DOHH2 (cell line): ENCODE measurements around the gene SNX13.
"Not testable (repeated sequence)": the region's sequence is repeated elsewhere in the genome, so short reads cannot be mapped to it uniquely, and the experiment has no call there.

Source experiments
- H3F3A ChIP-seq: fragments of 200-600 bp; sonication (generic), shearing (Covaris generic); 2 replicates; pipeline ENCODE4 v1.6.0; 2016; ENCODE audit warnings: antibody characterized with exemption, mild to moderate bottlenecking; ENCODE audit not compliant: control insufficient read depth, insufficient read depth
- H3K27ac ChIP-seq: fragments of 200-600 bp; sonication (generic); 2 replicates; pipeline ENCODE4 v1.5.1; 2014; ENCODE audit warnings: low read depth, mild to moderate bottlenecking, low read length, moderate library complexity
- H3K27me3 ChIP-seq: fragments of 200-600 bp; sonication (generic); 2 replicates; pipeline ENCODE4 v1.6.1; 2014; ENCODE audit warnings: mild to moderate bottlenecking, low read length, mixed read lengths; ENCODE audit not compliant: control insufficient read depth
- H3K36me3 ChIP-seq: fragments of 200-600 bp; sonication (generic); 2 replicates; pipeline ENCODE4 v1.6.1; 2014; ENCODE audit warnings: mild to moderate bottlenecking, low read length, moderate library complexity, mixed read lengths; ENCODE audit not compliant: control insufficient read depth
- H3K4me1 ChIP-seq: fragments of 200-600 bp; sonication (generic); 2 replicates; pipeline ENCODE4 v1.6.1; 2014; ENCODE audit warnings: mild to moderate bottlenecking, low read length, mixed read lengths; ENCODE audit not compliant: control insufficient read depth
- H3K4me2 ChIP-seq: fragments of 200-600 bp; sonication (generic); 2 replicates; pipeline ENCODE4 v1.6.0; 2014; ENCODE audit warnings: mild to moderate bottlenecking, low read length, moderate library complexity
- H3K4me3 ChIP-seq: fragments of 200-600 bp; sonication (generic); 2 replicates; pipeline ENCODE4 v1.5.1; 2014; ENCODE audit warnings: mild to moderate bottlenecking, low read length, mixed read lengths
- H3K79me2 ChIP-seq: fragments of 200-600 bp; sonication (generic); 2 replicates; pipeline ENCODE4 v1.6.1; 2014; ENCODE audit warnings: mild to moderate bottlenecking, low read length, mixed read lengths; ENCODE audit not compliant: control insufficient read depth
- H3K9me2 ChIP-seq: fragments of 200-600 bp; sonication (generic); replicated peaks from 2 replicates; pipeline ENCODE4 v1.6.1; 2014; ENCODE audit warnings: mild to moderate bottlenecking, low read length, mixed read lengths; ENCODE audit not compliant: control insufficient read depth
- H3K9me3 ChIP-seq: fragments of 200-600 bp; sonication (generic); 2 replicates; pipeline ENCODE4 v1.6.1; 2014; ENCODE audit warnings: antibody characterized with exemption, low read length, mixed read lengths; ENCODE audit not compliant: control insufficient read depth, insufficient read depth
- H4K20me1 ChIP-seq: fragments of 200-600 bp; sonication (generic); 2 replicates; pipeline ENCODE4 v1.6.0; 2014; ENCODE audit warnings: low read depth, mild to moderate bottlenecking, antibody characterized with exemption, low read length, moderate library complexity; ENCODE audit not compliant: control insufficient read depth, insufficient read depth
- EZH2phosphoT487 ChIP-seq: fragments of 200-600 bp; sonication (generic); IDR thresholded peaks from 2 replicates; pipeline ENCODE4 v1.6.1; 2017; ENCODE audit warnings: borderline replicate concordance, mild to moderate bottlenecking, antibody characterized with exemption, low read length, moderate library complexity, mixed read lengths
- TF ChIP-seq, protein P1 (sequence below): fragments of 200-600 bp; sonication (generic); IDR thresholded peaks from one replicate; pipeline ENCODE4 v1.5.1; 2014; ENCODE audit warnings: antibody characterized with exemption, mild to moderate bottlenecking, low read depth, low read length; ENCODE audit not compliant: poor library complexity, severe bottlenecking

The SNX13 gene

DNA sequence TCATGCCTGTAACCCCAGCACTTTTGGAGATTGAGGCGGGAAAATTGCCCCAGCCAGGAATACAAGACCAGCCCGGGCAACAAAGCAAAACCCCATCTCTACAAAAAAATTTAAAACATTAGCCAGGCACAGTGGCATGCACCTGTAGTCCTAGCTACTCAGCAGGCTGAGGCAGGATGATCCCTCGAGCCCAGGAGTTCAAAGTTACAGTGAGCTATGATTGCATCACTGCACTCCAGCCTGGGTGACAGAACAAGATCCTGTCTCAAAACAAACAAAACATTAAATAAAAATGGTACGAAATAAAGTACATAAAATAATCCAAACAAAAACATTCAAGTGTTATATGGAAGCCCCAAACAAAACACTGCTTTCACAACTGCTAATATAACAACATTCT, 125.0 kb downstream of the SNX13 start:
- Histone ChIP-seq H3K79me2 (no peaks in the 10 kb centered on the region; the same call in 1 of the 2 replicates), H3K4me2 (no peak overlapping the region), H3K27ac (no peak overlapping the region), H3K4me1 (no peaks in the 10 kb centered on the region), H3K9me3 (no peaks in the 10 kb centered on the region; the same call in 1 of the 2 replicates), H3K9me2 (no peaks in the 10 kb centered on the region), H3K36me3 (peaks cover 42% of the 10 kb centered on the region), H3F3A (no peaks in the 10 kb centered on the region), H3K4me3 (no peak overlapping the region), H4K20me1 (no peaks in the 10 kb centered on the region), H3K27me3 (no peaks in the 10 kb centered on the region)
- TF ChIP-seq, protein P1, sequence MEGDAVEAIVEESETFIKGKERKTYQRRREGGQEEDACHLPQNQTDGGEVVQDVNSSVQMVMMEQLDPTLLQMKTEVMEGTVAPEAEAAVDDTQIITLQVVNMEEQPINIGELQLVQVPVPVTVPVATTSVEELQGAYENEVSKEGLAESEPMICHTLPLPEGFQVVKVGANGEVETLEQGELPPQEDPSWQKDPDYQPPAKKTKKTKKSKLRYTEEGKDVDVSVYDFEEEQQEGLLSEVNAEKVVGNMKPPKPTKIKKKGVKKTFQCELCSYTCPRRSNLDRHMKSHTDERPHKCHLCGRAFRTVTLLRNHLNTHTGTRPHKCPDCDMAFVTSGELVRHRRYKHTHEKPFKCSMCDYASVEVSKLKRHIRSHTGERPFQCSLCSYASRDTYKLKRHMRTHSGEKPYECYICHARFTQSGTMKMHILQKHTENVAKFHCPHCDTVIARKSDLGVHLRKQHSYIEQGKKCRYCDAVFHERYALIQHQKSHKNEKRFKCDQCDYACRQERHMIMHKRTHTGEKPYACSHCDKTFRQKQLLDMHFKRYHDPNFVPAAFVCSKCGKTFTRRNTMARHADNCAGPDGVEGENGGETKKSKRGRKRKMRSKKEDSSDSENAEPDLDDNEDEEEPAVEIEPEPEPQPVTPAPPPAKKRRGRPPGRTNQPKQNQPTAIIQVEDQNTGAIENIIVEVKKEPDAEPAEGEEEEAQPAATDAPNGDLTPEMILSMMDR: no peak
- no peak for TF ChIP-seq EZH2phosphoT487

DNA sequence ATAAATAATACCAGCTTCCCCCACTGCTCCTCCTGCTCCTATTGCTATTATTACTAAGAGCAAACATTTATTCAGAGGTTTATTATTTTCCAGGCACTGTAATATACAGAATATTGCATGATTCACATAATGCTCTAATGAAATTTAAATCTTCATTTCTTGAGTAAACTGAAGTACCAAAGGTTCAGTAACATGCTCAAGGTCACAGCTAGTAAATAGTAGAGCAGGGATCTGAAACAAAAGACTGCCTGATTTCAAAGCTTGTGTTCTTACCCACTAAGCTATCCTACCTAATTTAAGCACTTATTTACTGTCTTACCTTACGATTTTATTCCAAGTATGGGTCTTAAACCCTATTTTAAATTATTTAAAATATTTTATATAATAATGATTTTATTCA, 126.2 kb downstream of the SNX13 start:
- Histone ChIP-seq H3K79me2 (no peaks in the 10 kb centered on the region; the same call in 1 of the 2 replicates), H4K20me1 (no peaks in the 10 kb centered on the region), H3K9me3 (no peaks in the 10 kb centered on the region; the same call in 1 of the 2 replicates), H3K36me3 (peaks cover 42% of the 10 kb centered on the region), H3K4me2 (no peak overlapping the region), H3F3A (no peaks in the 10 kb centered on the region), H3K9me2 (no peaks in the 10 kb centered on the region), H3K27ac (no peak overlapping the region), H3K27me3 (no peaks in the 10 kb centered on the region), H3K4me3 (no peak overlapping the region), H3K4me1 (no peaks in the 10 kb centered on the region)
- TF ChIP-seq EZH2phosphoT487: no peak
- TF ChIP-seq, protein P1: no peak

DNA sequence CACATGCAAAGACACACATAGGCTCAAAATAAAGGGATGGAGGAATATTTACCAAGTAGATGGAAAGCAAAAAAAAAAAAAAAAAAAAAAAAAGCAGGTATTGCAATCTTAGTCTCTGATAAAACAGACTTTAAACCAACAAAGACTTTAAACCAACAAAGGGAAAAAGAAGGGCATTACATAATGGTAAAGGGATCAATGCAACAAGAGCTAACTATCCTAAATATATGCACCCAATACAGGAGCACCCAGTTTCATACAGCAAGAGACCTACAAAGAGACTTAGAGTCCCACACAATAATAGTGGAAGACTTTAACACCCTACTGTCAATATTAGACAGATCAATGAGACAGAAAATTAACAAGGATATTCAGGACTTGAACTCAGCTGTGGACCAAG, 131.1 kb downstream of the SNX13 start:
- H4K20me1 ChIP-seq, H3K4me3 ChIP-seq, H3K27me3 ChIP-seq, H3K79me2 ChIP-seq, H3K4me2 ChIP-seq, H3K9me2 ChIP-seq, H3K27ac ChIP-seq, H3F3A ChIP-seq, H3K9me3 ChIP-seq, H3K4me1 ChIP-seq: not testable (repeated sequence)
- peaks cover 29% of the 10 kb centered on the region for H3K36me3 ChIP-seq

DNA sequence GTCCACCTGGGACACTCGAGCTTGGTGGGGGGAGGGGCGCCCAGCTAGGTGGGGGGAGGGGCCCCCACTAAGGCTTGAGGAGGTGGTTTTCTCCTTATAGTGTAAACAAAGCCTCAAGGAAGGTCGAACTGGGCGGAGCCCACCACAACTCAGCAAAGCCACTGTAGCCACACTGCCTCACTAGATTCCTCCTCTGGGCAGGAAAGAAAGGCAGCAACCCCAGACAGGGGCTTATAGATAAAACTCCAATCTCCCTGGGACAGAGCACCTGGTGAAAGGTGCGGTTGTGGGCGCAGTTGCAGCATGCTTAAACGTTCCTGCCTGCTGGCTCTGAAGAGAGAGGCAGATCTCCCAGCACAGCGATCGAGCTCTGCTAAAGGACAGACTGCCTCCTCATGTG, 133.1 kb downstream of the SNX13 start:
- no peaks in the 10 kb centered on the region; the same call in 1 of the 2 replicates for H3K79me2 ChIP-seq
- H3K4me2 ChIP-seq: no peak overlapping the region
- no peaks in the 10 kb centered on the region for H3F3A ChIP-seq
- TF ChIP-seq, protein P1: no peak
- no peak for TF ChIP-seq EZH2phosphoT487
- H4K20me1 ChIP-seq: no peaks in the 10 kb centered on the region
- no peaks in the 10 kb centered on the region; the same call in 1 of the 2 replicates for H3K9me3 ChIP-seq
- H3K27me3 ChIP-seq: no peaks in the 10 kb centered on the region
- no peak overlapping the region for H3K27ac ChIP-seq
- H3K4me1 ChIP-seq: no peaks in the 10 kb centered on the region
- H3K4me3 ChIP-seq: no peak overlapping the region
- no peaks in the 10 kb centered on the region for H3K9me2 ChIP-seq
- peaks cover 24% of the 10 kb centered on the region for H3K36me3 ChIP-seq
